AG04449 (cell line): Measurements from ENCODE around the gene KLHL29.

Source experiments
- CTCF ChIA-PET: fragments of 350-600 bp; formaldehyde crosslinking; extraction: SDS; loops from one replicate; lab custom pipeline; 2021; ENCODE audit warnings: antibody characterized with exemption; lab: Yijun Ruan, JAX
- POLR2A ChIA-PET: fragments of 400-600, 350-600 bp; formaldehyde crosslinking; extraction: SDS; loops from one replicate; lab custom pipeline; 2020; ENCODE audit warnings: antibody characterized with exemption, inconsistent platforms; lab: Yijun Ruan, JAX
- DNase-seq: peaks from one replicate; pipeline ENCODE4 v3.0.0-alpha.2; 2010; ENCODE audit warnings: low read depth, low spot score
- H3K4me3 ChIP-seq: 2 replicates; pipeline ENCODE4 v1.5.1; 2011; ENCODE audit warnings: low read depth, mild to moderate bottlenecking, control low read depth, low read length
- CTCF ChIP-seq: IDR thresholded peaks from one replicate; pipeline ENCODE4 v1.5.1; 2011; ENCODE audit warnings: mild to moderate bottlenecking, moderate library complexity, low read length, control low read depth, inconsistent platforms; ENCODE audit not compliant: insufficient read depth; ENCODE audit errors: missing control alignments

Gene KLHL29

GRCh38 chr2:23618265-23618664, 233.3 kb downstream of the KLHL29 start:
- CTCF ChIA-PET: interaction anchor here (1.1 to 2.4 kb wide), 6 partner anchors 11 to 142 kb away, joined by 3 to 15 read pairs (median 4); no protein-coding TSS in a partner anchor

GRCh38 chr2:23618794-23619530, 234.0 kb downstream of the KLHL29 start:
- no peak for DNase-seq
- no peak for TF ChIP-seq CTCF
- H3K4me3 ChIP-seq: no peak overlapping the region
- CTCF ChIA-PET: interaction anchor here (1.1 to 2.4 kb wide), 6 partner anchors 9 to 141 kb away, joined by 3 to 15 read pairs (median 4); no protein-coding TSS in a partner anchor
- POLR2A ChIA-PET: no interaction called here

More at GRCh38 chr2:23618265-23618664, 233.3 kb downstream of the KLHL29 start:
- POLR2A ChIA-PET: no interaction called here
- no peak overlapping the region for H3K4me3 ChIP-seq
- TF ChIP-seq CTCF: no peak
- DNase-seq: no peak

GRCh38 chr2:23619941-23620340, 235.0 kb downstream of the KLHL29 start:
- DNase-seq: no peak
- POLR2A ChIA-PET: no interaction called here
- no peak overlapping the region for H3K4me3 ChIP-seq
- no peak for TF ChIP-seq CTCF
- CTCF ChIA-PET: interaction anchor here (0.6 to 1.7 kb wide), 3 partner anchors 8 to 128 kb away, joined by 3 to 4 read pairs (median 3); no protein-coding TSS in a partner anchor

GRCh38 chr2:23620841-23621341, 235.9 kb downstream of the KLHL29 start:
- DNase-seq: peak; percentile 56
- H3K4me3 ChIP-seq: no peak overlapping the region
- ChIA-PET POLR2A (no interaction called here), CTCF (interaction anchor here (1.0 kb wide), 1 partner anchor 25 kb away, joined by 3 read pairs; no protein-coding TSS in a partner anchor)
- no peak for TF ChIP-seq CTCF

DNA sequence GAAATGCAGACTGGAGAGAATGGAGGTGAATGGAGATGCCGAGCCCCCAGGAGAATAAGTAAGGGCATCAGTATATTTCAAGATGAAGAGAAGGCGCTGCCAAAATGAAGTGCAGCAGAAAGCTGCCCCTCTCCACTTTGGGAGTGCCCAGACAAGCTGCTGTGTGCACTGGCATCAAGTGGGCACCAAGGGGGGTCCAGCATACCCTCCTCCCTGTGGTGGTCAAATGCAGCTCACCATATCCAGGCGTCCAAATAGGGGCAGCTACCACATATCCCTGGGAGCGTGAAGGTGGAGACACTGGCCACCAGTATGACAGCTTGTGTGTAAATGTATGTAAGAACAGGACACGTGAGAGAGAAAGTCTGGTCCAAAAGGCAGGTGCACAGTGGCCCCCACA, 236.6 kb downstream of the KLHL29 start:
- no peak overlapping the region for H3K4me3 ChIP-seq
- DNase-seq: no peak
- no peak for TF ChIP-seq CTCF
- ChIA-PET CTCF (interaction anchor here (0.5 to 1.0 kb wide), 3 partner anchors 26 to 270 kb away, joined by 3 read pairs; no protein-coding TSS in a partner anchor), POLR2A (no interaction called here)

- POLR2A ChIA-PET: no interaction called here
- no peak for DNase-seq
- TF ChIP-seq CTCF: no peak
- H3K4me3 ChIP-seq: no peak overlapping the region
- CTCF ChIA-PET: interaction anchor here (0.7 kb wide), 1 partner anchor 138 kb away, joined by 3 read pairs; no protein-coding TSS in a partner anchor
Measured at GRCh38 chr2:23622466-23622865, 237.5 kb downstream of the KLHL29 start.
